WTC11 (cell line): Measurements from ENCODE around the gene SAMM50. TPM values are rescaled to one million over a fixed set of nuclear protein-coding genes. Genes with fewer than 3 reads are reported as not detected.

Source experiments
- ATAC-seq: fragments of 200-7000 bp; cut with Tn5 transposase; 2 replicates; pipeline ENCODE4 v1.10.0; 2021; ENCODE audit warnings: mild to moderate bottlenecking, moderate library complexity
- CTCF ChIA-PET: fragments of 300-600 bp; sonication (Branson Sonifier 250); formaldehyde crosslinking; loops from one replicate; lab custom pipeline; 2021; ENCODE audit warnings: antibody characterized with exemption; lab: Charles Lee
- POLR2A ChIA-PET: fragments of 350-600 bp; sonication (Branson Sonifier 250); formaldehyde crosslinking; loops from one replicate; lab custom pipeline; 2021; ENCODE audit warnings: antibody characterized with exemption; lab: Charles Lee
- DNase-seq: peaks from one replicate; pipeline ENCODE4 v3.0.0; 2021; ENCODE audit warnings: low spot score
- H3K27ac Mint-ChIP-seq: 2 replicates; pipeline ENCODE4 v1.8.0; 2021; ENCODE audit warnings: mixed read lengths
- H3K27me3 Mint-ChIP-seq: 2 replicates; pipeline ENCODE4 v1.8.0; 2021; ENCODE audit warnings: low read depth, mild to moderate bottlenecking, moderate library complexity, mixed read lengths
- H3K36me3 Mint-ChIP-seq: 2 replicates; pipeline ENCODE4 v1.8.0; 2021; ENCODE audit warnings: mixed read lengths
- H3K4me1 Mint-ChIP-seq: 2 replicates; pipeline ENCODE4 v1.8.0; 2022; ENCODE audit warnings: mixed read lengths
- H3K4me3 Mint-ChIP-seq: 2 replicates; pipeline ENCODE4 v1.8.0; 2021; ENCODE audit warnings: mild to moderate bottlenecking, moderate library complexity, mixed read lengths
- H3K9me3 Mint-ChIP-seq: 2 replicates; pipeline ENCODE4 v1.8.0; 2021; ENCODE audit warnings: mixed read lengths
- ATF1 ChIP-seq: sonication (generic); formaldehyde crosslinking; IDR thresholded peaks from 2 replicates; pipeline ENCODE4 v1.8.1; 2023; ENCODE audit warnings: mild to moderate bottlenecking, moderate library complexity, missing genetic modification reagents
- CBFB ChIP-seq: sonication (generic); formaldehyde crosslinking; IDR thresholded peaks from 2 replicates; pipeline ENCODE4 v1.8.1; 2022; ENCODE audit warnings: mild to moderate bottlenecking, low read depth, missing genetic modification reagents
- CREB1 ChIP-seq: sonication (generic); formaldehyde crosslinking; IDR thresholded peaks from 2 replicates; pipeline ENCODE4 v1.8.0; 2023; ENCODE audit warnings: mild to moderate bottlenecking, missing genetic modification reagents
- CREM ChIP-seq: sonication (generic); formaldehyde crosslinking; IDR thresholded peaks from 2 replicates; pipeline ENCODE4 v1.8.1; 2022; ENCODE audit warnings: mild to moderate bottlenecking, missing genetic modification reagents, moderate library complexity
- ESRRA ChIP-seq: sonication (generic); formaldehyde crosslinking; IDR thresholded peaks from 2 replicates; pipeline ENCODE4 v1.8.1; 2022; ENCODE audit warnings: mild to moderate bottlenecking, missing genetic modification reagents, borderline replicate concordance
- ETV6 ChIP-seq: sonication (generic); formaldehyde crosslinking; IDR thresholded peaks from 2 replicates; pipeline ENCODE4 v1.8.1; 2022; ENCODE audit warnings: mild to moderate bottlenecking, missing genetic modification reagents
- FOXJ3 ChIP-seq: sonication (generic); formaldehyde crosslinking; IDR thresholded peaks from 2 replicates; pipeline ENCODE4 v1.9.0; 2021; ENCODE audit warnings: missing genetic modification reagents, mild to moderate bottlenecking, borderline replicate concordance
- FOXK1 ChIP-seq: sonication (generic); formaldehyde crosslinking; IDR thresholded peaks from 2 replicates; pipeline ENCODE4 v1.8.0; 2022; ENCODE audit warnings: mild to moderate bottlenecking, moderate library complexity, missing genetic modification reagents
- FOXP1 ChIP-seq: sonication (generic); formaldehyde crosslinking; IDR thresholded peaks from 2 replicates; pipeline ENCODE4 v1.8.0; 2022; ENCODE audit warnings: missing genetic modification reagents, mild to moderate bottlenecking, moderate library complexity, borderline replicate concordance
- GABPB1 ChIP-seq: sonication (generic); formaldehyde crosslinking; IDR thresholded peaks from 2 replicates; pipeline ENCODE4 v1.8.1; 2023; ENCODE audit warnings: mild to moderate bottlenecking, missing genetic modification reagents
- KAT7 ChIP-seq: sonication (generic); formaldehyde crosslinking; IDR thresholded peaks from 2 replicates; pipeline ENCODE4 v1.8.1; 2023; ENCODE audit warnings: missing genetic modification reagents, mild to moderate bottlenecking, borderline replicate concordance
- SMAD3 ChIP-seq: sonication (generic); formaldehyde crosslinking; IDR thresholded peaks from 2 replicates; pipeline ENCODE4 v1.8.0; 2022; ENCODE audit warnings: missing genetic modification reagents, mild to moderate bottlenecking, borderline replicate concordance
- SP1 ChIP-seq: sonication (generic); formaldehyde crosslinking; conservative IDR thresholded peaks from 2 replicates; pipeline ENCODE4 v1.8.1; 2022; ENCODE audit warnings: missing genetic modification reagents
- TEAD1 ChIP-seq: sonication (generic); formaldehyde crosslinking; IDR thresholded peaks from 2 replicates; pipeline ENCODE4 v1.8.0; 2022; ENCODE audit warnings: mild to moderate bottlenecking, missing genetic modification reagents
- total RNA-seq: library from RNA; stranded (reverse); gene quantifications from 3 replicates; pipeline ENCODE4 v1.2.3, GENCODE V29; 2021
- TF ChIP-seq, protein P1 (sequence below): fragments of 250-450 bp; sonication (Bioruptor Pico); IDR thresholded peaks from 2 replicates; pipeline ENCODE4 v1.8.0; 2021; ENCODE audit warnings: mild to moderate bottlenecking
- TF ChIP-seq, protein P2 (sequence below): sonication (generic); formaldehyde crosslinking; IDR thresholded peaks from 2 replicates; pipeline ENCODE4 v1.8.0; 2022; ENCODE audit warnings: mild to moderate bottlenecking, missing genetic modification reagents
- TF ChIP-seq, protein P3 (sequence below): sonication (generic); formaldehyde crosslinking; IDR thresholded peaks from 2 replicates; pipeline ENCODE4 v1.8.1; 2023; ENCODE audit warnings: mild to moderate bottlenecking, moderate library complexity, missing genetic modification reagents
- TF ChIP-seq, protein P4 (sequence below): sonication (generic); formaldehyde crosslinking; IDR thresholded peaks from 2 replicates; pipeline ENCODE4 v1.8.1; 2023; ENCODE audit warnings: mild to moderate bottlenecking, missing genetic modification reagents, moderate library complexity
- TF ChIP-seq, protein P5 (sequence below): sonication (generic); formaldehyde crosslinking; IDR thresholded peaks from 2 replicates; pipeline ENCODE4 v1.8.1; 2022; ENCODE audit warnings: mild to moderate bottlenecking, missing genetic modification reagents, moderate library complexity, borderline replicate concordance
- TF ChIP-seq, protein P6 (sequence below): sonication (generic); formaldehyde crosslinking; IDR thresholded peaks from 2 replicates; pipeline ENCODE4 v1.8.1; 2022; ENCODE audit warnings: low read depth, mild to moderate bottlenecking, moderate library complexity, missing genetic modification reagents, borderline replicate concordance
- TF ChIP-seq, protein P7 (sequence below): sonication (generic); formaldehyde crosslinking; IDR thresholded peaks from 2 replicates; pipeline ENCODE4 v1.8.1; 2022; ENCODE audit warnings: mild to moderate bottlenecking, moderate library complexity, missing genetic modification reagents

SAMM50 gene
- total RNA-seq, 1 experiment from 2014 or later = 72.1 TPM

DNA sequence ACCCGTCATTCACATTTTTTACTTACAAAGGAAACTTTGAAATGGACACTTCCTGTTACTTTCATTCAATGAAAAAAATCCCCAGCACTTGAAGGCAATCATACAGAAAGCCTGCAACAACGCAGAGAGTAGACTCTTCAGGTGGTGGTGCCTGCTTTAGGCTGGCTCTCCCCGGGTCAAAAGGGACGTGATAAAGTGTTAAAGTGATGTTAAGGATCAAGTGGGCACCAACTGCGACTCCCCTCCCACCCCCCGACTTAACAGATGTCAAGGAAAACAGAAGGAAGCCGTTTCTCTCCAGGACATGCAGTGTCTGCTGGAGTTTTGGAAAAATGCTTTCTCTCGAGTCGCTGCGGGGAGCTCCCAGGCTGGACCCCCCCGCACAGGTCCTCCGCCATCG is 32.1 kb upstream of the SAMM50 start (continued):
- TF ChIP-seq, protein P1, sequence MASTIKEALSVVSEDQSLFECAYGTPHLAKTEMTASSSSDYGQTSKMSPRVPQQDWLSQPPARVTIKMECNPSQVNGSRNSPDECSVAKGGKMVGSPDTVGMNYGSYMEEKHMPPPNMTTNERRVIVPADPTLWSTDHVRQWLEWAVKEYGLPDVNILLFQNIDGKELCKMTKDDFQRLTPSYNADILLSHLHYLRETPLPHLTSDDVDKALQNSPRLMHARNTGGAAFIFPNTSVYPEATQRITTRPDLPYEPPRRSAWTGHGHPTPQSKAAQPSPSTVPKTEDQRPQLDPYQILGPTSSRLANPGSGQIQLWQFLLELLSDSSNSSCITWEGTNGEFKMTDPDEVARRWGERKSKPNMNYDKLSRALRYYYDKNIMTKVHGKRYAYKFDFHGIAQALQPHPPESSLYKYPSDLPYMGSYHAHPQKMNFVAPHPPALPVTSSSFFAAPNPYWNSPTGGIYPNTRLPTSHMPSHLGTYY (CRISPR knock-in tag) = no peak
- TF ChIP-seq TEAD1 (CRISPR knock-in tag) (no peak), CBFB (CRISPR knock-in tag) (no peak), ESRRA (no peak), SMAD3 (CRISPR knock-in tag) (no peak)
- TF ChIP-seq, protein P2, sequence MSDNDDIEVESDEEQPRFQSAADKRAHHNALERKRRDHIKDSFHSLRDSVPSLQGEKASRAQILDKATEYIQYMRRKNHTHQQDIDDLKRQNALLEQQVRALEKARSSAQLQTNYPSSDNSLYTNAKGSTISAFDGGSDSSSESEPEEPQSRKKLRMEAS (CRISPR knock-in tag) = no peak
- TF ChIP-seq, protein P3, sequence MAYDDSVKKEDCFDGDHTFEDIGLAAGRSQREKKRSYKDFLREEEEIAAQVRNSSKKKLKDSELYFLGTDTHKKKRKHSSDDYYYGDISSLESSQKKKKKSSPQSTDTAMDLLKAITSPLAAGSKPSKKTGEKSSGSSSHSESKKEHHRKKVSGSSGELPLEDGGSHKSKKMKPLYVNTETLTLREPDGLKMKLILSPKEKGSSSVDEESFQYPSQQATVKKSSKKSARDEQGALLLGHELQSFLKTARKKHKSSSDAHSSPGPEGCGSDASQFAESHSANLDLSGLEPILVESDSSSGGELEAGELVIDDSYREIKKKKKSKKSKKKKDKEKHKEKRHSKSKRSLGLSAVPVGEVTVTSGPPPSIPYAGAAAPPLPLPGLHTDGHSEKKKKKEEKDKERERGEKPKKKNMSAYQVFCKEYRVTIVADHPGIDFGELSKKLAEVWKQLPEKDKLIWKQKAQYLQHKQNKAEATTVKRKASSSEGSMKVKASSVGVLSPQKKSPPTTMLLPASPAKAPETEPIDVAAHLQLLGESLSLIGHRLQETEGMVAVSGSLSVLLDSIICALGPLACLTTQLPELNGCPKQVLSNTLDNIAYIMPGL = no peak
- TF ChIP-seq, protein P4, sequence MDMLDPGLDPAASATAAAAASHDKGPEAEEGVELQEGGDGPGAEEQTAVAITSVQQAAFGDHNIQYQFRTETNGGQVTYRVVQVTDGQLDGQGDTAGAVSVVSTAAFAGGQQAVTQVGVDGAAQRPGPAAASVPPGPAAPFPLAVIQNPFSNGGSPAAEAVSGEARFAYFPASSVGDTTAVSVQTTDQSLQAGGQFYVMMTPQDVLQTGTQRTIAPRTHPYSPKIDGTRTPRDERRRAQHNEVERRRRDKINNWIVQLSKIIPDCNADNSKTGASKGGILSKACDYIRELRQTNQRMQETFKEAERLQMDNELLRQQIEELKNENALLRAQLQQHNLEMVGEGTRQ = no peak

DNA sequence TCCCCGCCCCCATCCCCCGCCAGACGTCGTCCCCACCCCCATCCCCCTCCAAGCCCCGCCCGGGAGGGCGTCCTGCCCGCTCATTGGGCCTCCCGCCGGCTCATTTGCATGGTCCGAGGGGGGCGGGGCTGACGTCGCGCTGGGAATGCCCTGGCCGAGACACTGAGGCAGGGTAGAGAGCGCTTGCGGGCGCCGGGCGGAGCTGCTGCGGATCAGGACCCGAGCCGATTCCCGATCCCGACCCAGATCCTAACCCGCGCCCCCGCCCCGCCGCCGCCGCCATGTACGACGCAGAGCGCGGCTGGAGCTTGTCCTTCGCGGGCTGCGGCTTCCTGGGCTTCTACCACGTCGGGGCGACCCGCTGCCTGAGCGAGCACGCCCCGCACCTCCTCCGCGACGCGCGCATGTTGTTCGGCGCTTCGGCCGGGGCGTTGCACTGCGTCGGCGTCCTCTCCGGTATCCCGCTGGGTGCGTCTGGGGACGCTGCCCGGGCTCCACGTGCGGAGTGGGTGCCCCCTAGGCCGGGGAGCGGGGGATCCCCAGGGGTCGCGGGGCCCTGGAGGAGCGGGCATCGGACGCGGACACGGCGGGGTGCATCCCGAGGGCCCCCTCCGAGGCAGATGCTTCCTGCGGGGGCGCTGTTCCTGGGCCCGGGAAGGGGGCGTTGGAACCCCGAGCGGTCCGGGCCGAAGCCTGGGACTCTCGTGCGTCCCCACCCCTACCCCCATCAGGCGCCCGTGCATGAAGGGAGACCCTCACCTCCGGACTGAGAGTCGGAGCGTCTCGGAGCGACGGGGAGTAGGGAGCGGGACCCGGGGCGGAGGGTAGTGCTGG is 31.4 kb upstream of the SAMM50 start, which contains the start of gene PNPLA3:
Gene PNPLA3, plus strand, starts transcription at position 175 of the 834 bp plus-strand sequence. Its CDS starts 107 bp downstream, at position 282.
- Mint-ChIP-seq H3K27me3 (no peaks in the 10 kb centered on the region; the same call in 1 of the 2 replicates), H3K27ac (peak within 1 kb of the TSS; percentile 79), H3K4me1 (peaks cover 26% of the 10 kb centered on the region), H3K4me3 (peak within 1 kb of the TSS; percentile 84), H3K9me3 (no peaks in the 10 kb centered on the region), H3K36me3 (peaks cover 15% of the 10 kb centered on the region)
- ChIA-PET CTCF (interaction anchor here (0.6 to 8.9 kb wide), 12 partner anchors 9 to 736 kb away, joined by 3 to 65 read pairs (median 3); no protein-coding TSS in a partner anchor), POLR2A (interaction anchor here (0.9 to 1.3 kb wide), 2 partner anchors 22 to 31 kb away, joined by 3 to 5 read pairs; partner anchors contain the start of gene SAMM50)
- ATAC-seq (peak; percentile 86), DNase-seq (peak; percentile 98)
- TF ChIP-seq SP1 (CRISPR knock-in tag) (peak; percentile 63), ATF1 (no peak), FOXK1 (CRISPR knock-in tag) (peak; percentile 91), ETV6 (CRISPR knock-in tag) (peak; percentile 66), KAT7 (0 out of 2 replicates have a peak, but pooled peaks have one; percentile 78), CREM (CRISPR knock-in tag) (no peak), CREB1 (CRISPR knock-in tag) (peak; percentile 53; the same call in 1 of the 2 replicates), FOXP1 (CRISPR knock-in tag) (peak; percentile 93), FOXJ3 (CRISPR knock-in tag) (no peak), GABPB1 (CRISPR knock-in tag) (peak; percentile 61), ESRRA (peak; percentile 73)
- TF ChIP-seq, protein P3 = peak; percentile 71; the same call in 1 of the 2 replicates
- TF ChIP-seq, protein P5, sequence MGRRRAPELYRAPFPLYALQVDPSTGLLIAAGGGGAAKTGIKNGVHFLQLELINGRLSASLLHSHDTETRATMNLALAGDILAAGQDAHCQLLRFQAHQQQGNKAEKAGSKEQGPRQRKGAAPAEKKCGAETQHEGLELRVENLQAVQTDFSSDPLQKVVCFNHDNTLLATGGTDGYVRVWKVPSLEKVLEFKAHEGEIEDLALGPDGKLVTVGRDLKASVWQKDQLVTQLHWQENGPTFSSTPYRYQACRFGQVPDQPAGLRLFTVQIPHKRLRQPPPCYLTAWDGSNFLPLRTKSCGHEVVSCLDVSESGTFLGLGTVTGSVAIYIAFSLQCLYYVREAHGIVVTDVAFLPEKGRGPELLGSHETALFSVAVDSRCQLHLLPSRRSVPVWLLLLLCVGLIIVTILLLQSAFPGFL (CRISPR knock-in tag) = 0 out of 2 replicates have a peak, but pooled peaks have one; percentile 55
- TF ChIP-seq, protein P6, sequence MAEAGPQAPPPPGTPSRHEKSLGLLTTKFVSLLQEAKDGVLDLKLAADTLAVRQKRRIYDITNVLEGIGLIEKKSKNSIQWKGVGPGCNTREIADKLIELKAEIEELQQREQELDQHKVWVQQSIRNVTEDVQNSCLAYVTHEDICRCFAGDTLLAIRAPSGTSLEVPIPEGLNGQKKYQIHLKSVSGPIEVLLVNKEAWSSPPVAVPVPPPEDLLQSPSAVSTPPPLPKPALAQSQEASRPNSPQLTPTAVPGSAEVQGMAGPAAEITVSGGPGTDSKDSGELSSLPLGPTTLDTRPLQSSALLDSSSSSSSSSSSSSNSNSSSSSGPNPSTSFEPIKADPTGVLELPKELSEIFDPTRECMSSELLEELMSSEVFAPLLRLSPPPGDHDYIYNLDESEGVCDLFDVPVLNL (CRISPR knock-in tag) = 0 out of 2 replicates have a peak, but pooled peaks have one; percentile 52
- TF ChIP-seq, protein P7, sequence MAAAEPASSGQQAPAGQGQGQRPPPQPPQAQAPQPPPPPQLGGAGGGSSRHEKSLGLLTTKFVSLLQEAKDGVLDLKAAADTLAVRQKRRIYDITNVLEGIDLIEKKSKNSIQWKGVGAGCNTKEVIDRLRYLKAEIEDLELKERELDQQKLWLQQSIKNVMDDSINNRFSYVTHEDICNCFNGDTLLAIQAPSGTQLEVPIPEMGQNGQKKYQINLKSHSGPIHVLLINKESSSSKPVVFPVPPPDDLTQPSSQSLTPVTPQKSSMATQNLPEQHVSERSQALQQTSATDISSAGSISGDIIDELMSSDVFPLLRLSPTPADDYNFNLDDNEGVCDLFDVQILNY (CRISPR knock-in tag) = peak; percentile 78
- TF ChIP-seq, protein P2 (CRISPR knock-in tag) = peak; percentile 90
- TF ChIP-seq, protein P1 (CRISPR knock-in tag) = no peak
